Nephron progenitor cell (in vitro differentiated cells): ENCODE results near the gene HOXB9.

Experiments
- DNase-seq: peaks from one replicate; pipeline ENCODE4 v3.0.0; 2021
- H3K27ac Mint-ChIP-seq: 2 replicates; pipeline ENCODE4 v1.8.0; 2021; ENCODE audit warnings: mild to moderate bottlenecking, moderate library complexity, mixed read lengths
- H3K27me3 Mint-ChIP-seq: 2 replicates; pipeline ENCODE4 v1.8.0; 2021; ENCODE audit warnings: mild to moderate bottlenecking, low read depth, mixed read lengths; ENCODE audit not compliant: poor library complexity
- H3K36me3 Mint-ChIP-seq: 2 replicates; pipeline ENCODE4 v1.8.0; 2021; ENCODE audit warnings: low read depth, mixed read lengths
- H3K4me1 Mint-ChIP-seq: 2 replicates; pipeline ENCODE4 v1.8.0; 2021; ENCODE audit warnings: mixed read lengths
- H3K4me3 Mint-ChIP-seq: 2 replicates; pipeline ENCODE4 v1.8.0; 2021; ENCODE audit warnings: mild to moderate bottlenecking, moderate library complexity, mixed read lengths
- H3K9me3 Mint-ChIP-seq: 2 replicates; pipeline ENCODE4 v1.8.0; 2021; ENCODE audit warnings: mild to moderate bottlenecking, moderate library complexity, mixed read lengths
- CTCF ChIP-seq: fragments of 200-600 bp; sonication (generic); IDR thresholded peaks from 2 replicates; pipeline ENCODE4 v1.5.0; 2021; ENCODE audit warnings: antibody characterized with exemption

Gene HOXB9

GRCh38 chr17:48641541-48642058 lies 15.4 kb upstream of the HOXB9 start:
- no peaks in the 10 kb centered on the region for H3K9me3 Mint-ChIP-seq
- DNase-seq, result peak; percentile 56
- H3K27me3 Mint-ChIP-seq, result peaks cover 6% of the 10 kb centered on the region
- peaks cover 93% of the 10 kb centered on the region for H3K4me1 Mint-ChIP-seq
- TF ChIP-seq CTCF, result no peak
- H3K4me3 Mint-ChIP-seq, result peak overlapping the region; percentile 99
- H3K36me3 Mint-ChIP-seq, result peaks cover 18% of the 10 kb centered on the region
- peak overlapping the region; percentile 97 for H3K27ac Mint-ChIP-seq

GRCh38 chr17:48640858-48641180 lies 14.7 kb upstream of the HOXB9 start:
- Mint-ChIP-seq H3K36me3 (peaks cover 18% of the 10 kb centered on the region), H3K4me3 (peak overlapping the region; percentile 99), H3K9me3 (no peaks in the 10 kb centered on the region), H3K27me3 (peaks cover 6% of the 10 kb centered on the region), H3K27ac (peak overlapping the region; percentile 83), H3K4me1 (peaks cover 99% of the 10 kb centered on the region)
- no peak for TF ChIP-seq CTCF
- no peak for DNase-seq

- Mint-ChIP-seq H3K27me3 (peaks cover 1% of the 10 kb centered on the region), H3K27ac (peak overlapping the region; percentile 83), H3K9me3 (no peaks in the 10 kb centered on the region), H3K4me3 (peak overlapping the region; percentile 99), H3K4me1 (peaks cover 99% of the 10 kb centered on the region), H3K36me3 (peaks cover 13% of the 10 kb centered on the region)
- DNase-seq, result no peak
- no peak for TF ChIP-seq CTCF
Observed at GRCh38 chr17:48639982-48640857, 14.1 kb upstream of the HOXB9 start.

GRCh38 chr17:48639136-48639535 lies 13.0 kb upstream of the HOXB9 start:
- Mint-ChIP-seq H3K9me3 (no peaks in the 10 kb centered on the region), H3K4me1 (peaks cover 98% of the 10 kb centered on the region), H3K36me3 (peaks cover 5% of the 10 kb centered on the region), H3K4me3 (peak overlapping the region; percentile 99), H3K27me3 (no peaks in the 10 kb centered on the region), H3K27ac (peak overlapping the region; percentile 83)
- peak; percentile 55 for DNase-seq
- no peak for TF ChIP-seq CTCF

GRCh38 chr17:48637323-48638260 lies 11.4 kb upstream of the HOXB9 start:
- Mint-ChIP-seq H3K4me1 (peaks cover 88% of the 10 kb centered on the region), H3K36me3 (peaks cover 5% of the 10 kb centered on the region), H3K9me3 (no peaks in the 10 kb centered on the region), H3K27ac (peak overlapping the region; percentile 97), H3K27me3 (peaks cover 5% of the 10 kb centered on the region), H3K4me3 (peak overlapping the region; percentile 99)
- peak; percentile 11 for DNase-seq
- TF ChIP-seq CTCF, result no peak
